ENCODE data around the gene ICAM1. TPM values are rescaled to one million over a fixed set of nuclear protein-coding genes. Genes with fewer than 3 reads are reported as not detected.

Gene ICAM1
- total and polyA plus RNA-seq, 2 of the 13 experiments (the other 11 are each of a cell fraction or from before 2014, with no cell fraction given), result 37.9 to 98.4 TPM

DNA sequence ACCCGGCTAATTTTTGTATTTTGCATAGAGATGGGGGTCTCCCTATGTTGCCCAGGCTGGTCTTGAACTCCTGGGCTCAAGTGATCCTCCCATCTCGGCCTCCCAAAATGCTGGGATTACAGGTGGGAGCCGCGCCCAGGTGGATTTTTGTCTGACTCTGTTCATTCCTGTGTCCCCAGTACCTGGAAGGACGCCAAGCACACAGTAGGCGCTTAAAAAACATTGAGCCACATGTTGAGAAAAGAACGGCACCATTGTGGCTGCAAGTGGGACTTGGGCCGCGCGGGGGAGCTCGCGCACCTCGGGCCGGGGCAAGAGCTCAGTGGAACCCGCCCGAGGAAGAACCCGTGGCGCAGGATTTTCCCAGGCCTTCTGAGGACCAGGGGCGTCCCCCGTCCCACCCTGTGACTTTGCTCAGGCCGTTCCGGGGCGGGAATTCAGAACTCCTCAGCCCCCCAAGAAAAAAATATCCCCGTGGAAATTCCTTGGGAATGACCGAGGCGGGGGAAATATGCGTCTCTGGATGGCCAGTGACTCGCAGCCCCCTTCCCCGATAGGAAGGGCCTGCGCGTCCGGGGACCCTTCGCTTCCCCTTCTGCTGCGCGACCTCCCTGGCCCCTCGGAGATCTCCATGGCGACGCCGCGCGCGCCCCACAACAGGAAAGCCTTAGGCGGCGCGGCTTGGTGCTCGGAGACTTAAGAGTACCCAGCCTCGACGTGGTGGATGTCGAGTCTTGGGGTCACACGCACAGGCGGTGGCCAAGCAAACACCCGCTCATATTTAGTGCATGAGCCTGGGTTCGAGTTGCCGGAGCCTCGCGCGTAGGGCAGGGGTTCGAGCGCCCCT, 1.4 kb upstream of the ICAM1 start (continued):
- TF ChIP-seq ZNF687 (CRISPR knock-in tag; IDR thresholded peaks at IDR 0.05) (peak; percentile 49), ZNF670 (CRISPR knock-in tag; IDR thresholded peaks at IDR 0.05; ENCODE audit: borderline replicate concordance) (no peak), ZNF205 (CRISPR knock-in tag; IDR thresholded peaks at IDR 0.05) (peak; percentile 61; the same call in 1 of the 2 replicates), BRCA1 (CRISPR knock-in tag; IDR thresholded peaks at IDR 0.05) (no peak), ZMYM3 (CRISPR knock-in tag; IDR thresholded peaks at IDR 0.05) (peak; percentile 68), ETV5 (CRISPR knock-in tag; IDR thresholded peaks at IDR 0.05; ENCODE audit: borderline replicate concordance) (0 out of 2 replicates have a peak, but pooled peaks have one; percentile 19), ZNF564 (CRISPR knock-in tag; IDR thresholded peaks at IDR 0.05) (no peak)
- TF ChIP-seq, protein P1, sequence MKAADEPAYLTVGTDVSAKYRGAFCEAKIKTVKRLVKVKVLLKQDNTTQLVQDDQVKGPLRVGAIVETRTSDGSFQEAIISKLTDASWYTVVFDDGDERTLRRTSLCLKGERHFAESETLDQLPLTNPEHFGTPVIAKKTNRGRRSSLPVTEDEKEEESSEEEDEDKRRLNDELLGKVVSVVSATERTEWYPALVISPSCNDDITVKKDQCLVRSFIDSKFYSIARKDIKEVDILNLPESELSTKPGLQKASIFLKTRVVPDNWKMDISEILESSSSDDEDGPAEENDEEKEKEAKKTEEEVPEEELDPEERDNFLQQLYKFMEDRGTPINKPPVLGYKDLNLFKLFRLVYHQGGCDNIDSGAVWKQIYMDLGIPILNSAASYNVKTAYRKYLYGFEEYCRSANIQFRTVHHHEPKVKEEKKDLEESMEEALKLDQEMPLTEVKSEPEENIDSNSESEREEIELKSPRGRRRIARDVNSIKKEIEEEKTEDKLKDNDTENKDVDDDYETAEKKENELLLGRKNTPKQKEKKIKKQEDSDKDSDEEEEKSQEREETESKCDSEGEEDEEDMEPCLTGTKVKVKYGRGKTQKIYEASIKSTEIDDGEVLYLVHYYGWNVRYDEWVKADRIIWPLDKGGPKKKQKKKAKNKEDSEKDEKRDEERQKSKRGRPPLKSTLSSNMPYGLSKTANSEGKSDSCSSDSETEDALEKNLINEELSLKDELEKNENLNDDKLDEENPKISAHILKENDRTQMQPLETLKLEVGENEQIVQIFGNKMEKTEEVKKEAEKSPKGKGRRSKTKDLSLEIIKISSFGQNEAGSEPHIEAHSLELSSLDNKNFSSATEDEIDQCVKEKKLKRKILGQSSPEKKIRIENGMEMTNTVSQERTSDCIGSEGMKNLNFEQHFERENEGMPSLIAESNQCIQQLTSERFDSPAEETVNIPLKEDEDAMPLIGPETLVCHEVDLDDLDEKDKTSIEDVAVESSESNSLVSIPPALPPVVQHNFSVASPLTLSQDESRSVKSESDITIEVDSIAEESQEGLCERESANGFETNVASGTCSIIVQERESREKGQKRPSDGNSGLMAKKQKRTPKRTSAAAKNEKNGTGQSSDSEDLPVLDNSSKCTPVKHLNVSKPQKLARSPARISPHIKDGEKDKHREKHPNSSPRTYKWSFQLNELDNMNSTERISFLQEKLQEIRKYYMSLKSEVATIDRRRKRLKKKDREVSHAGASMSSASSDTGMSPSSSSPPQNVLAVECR (CRISPR knock-in tag; IDR thresholded peaks at IDR 0.05; ENCODE audit: borderline replicate concordance), result peak; percentile 38
- TF ChIP-seq, protein P2, sequence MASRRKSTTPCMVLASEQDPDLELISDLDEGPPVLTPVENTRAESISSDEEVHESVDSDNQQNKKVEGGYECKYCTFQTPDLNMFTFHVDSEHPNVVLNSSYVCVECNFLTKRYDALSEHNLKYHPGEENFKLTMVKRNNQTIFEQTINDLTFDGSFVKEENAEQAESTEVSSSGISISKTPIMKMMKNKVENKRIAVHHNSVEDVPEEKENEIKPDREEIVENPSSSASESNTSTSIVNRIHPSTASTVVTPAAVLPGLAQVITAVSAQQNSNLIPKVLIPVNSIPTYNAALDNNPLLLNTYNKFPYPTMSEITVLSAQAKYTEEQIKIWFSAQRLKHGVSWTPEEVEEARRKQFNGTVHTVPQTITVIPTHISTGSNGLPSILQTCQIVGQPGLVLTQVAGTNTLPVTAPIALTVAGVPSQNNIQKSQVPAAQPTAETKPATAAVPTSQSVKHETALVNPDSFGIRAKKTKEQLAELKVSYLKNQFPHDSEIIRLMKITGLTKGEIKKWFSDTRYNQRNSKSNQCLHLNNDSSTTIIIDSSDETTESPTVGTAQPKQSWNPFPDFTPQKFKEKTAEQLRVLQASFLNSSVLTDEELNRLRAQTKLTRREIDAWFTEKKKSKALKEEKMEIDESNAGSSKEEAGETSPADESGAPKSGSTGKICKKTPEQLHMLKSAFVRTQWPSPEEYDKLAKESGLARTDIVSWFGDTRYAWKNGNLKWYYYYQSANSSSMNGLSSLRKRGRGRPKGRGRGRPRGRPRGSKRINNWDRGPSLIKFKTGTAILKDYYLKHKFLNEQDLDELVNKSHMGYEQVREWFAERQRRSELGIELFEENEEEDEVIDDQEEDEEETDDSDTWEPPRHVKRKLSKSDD (CRISPR knock-in tag; IDR thresholded peaks at IDR 0.05; ENCODE audit: low read depth), result peak; percentile 71; the same call in 1 of the 2 replicates
- TF ChIP-seq, protein P3, sequence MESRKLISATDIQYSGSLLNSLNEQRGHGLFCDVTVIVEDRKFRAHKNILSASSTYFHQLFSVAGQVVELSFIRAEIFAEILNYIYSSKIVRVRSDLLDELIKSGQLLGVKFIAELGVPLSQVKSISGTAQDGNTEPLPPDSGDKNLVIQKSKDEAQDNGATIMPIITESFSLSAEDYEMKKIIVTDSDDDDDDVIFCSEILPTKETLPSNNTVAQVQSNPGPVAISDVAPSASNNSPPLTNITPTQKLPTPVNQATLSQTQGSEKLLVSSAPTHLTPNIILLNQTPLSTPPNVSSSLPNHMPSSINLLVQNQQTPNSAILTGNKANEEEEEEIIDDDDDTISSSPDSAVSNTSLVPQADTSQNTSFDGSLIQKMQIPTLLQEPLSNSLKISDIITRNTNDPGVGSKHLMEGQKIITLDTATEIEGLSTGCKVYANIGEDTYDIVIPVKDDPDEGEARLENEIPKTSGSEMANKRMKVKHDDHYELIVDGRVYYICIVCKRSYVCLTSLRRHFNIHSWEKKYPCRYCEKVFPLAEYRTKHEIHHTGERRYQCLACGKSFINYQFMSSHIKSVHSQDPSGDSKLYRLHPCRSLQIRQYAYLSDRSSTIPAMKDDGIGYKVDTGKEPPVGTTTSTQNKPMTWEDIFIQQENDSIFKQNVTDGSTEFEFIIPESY (CRISPR knock-in tag; IDR thresholded peaks at IDR 0.05), result peak; percentile 35; the same call in 1 of the 2 replicates
- TF ChIP-seq, protein P4, sequence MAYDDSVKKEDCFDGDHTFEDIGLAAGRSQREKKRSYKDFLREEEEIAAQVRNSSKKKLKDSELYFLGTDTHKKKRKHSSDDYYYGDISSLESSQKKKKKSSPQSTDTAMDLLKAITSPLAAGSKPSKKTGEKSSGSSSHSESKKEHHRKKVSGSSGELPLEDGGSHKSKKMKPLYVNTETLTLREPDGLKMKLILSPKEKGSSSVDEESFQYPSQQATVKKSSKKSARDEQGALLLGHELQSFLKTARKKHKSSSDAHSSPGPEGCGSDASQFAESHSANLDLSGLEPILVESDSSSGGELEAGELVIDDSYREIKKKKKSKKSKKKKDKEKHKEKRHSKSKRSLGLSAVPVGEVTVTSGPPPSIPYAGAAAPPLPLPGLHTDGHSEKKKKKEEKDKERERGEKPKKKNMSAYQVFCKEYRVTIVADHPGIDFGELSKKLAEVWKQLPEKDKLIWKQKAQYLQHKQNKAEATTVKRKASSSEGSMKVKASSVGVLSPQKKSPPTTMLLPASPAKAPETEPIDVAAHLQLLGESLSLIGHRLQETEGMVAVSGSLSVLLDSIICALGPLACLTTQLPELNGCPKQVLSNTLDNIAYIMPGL (CRISPR knock-in tag; IDR thresholded peaks at IDR 0.05; ENCODE audit: borderline replicate concordance in 1 of 2, low read depth in 1 of 2), result peak; percentile 57 to 79; a peak in 2 of 4 replicates

Measured in HepG2 (cell line).